ENCODE measurements around the gene KIAA0825. TPM values are rescaled to one million over a fixed set of nuclear protein-coding genes. Genes with fewer than 3 reads are reported as not detected.

KIAA0825 gene
- total RNA-seq, 4 donors from 2014 or later, result 12.5 to 32.6 (median 15.9) TPM

GRCh38 chr5:94505327-94506068 lies 112.9 kb downstream of the KIAA0825 start:
- no peak for DNase-seq
- intact Hi-C loops (cut with DNase I), result no loop called here
- TF ChIP-seq CTCF (IDR thresholded peaks at IDR 0.05) (no peak), POLR2A (IDR thresholded peaks at IDR 0.05) (no peak)
- no peak overlapping the region for H3K4me3 ChIP-seq (replicated peaks in 1 of 3)
- H3K4me1 ChIP-seq, result no peaks in the 10 kb centered on the region
- H3K36me3 ChIP-seq, result no peaks in the 10 kb centered on the region
- 89 to 91% methylated on average over 3 of the region's 3 CpGs for WGBS, 2 donors
- H3K27ac ChIP-seq, result no peak overlapping the region
- no peaks in the 10 kb centered on the region for H3K27me3 ChIP-seq
- no peaks in the 10 kb centered on the region for H3K9me3 ChIP-seq

GRCh38 chr5:94503677-94504076 lies 114.7 kb downstream of the KIAA0825 start:
- TF ChIP-seq CTCF (IDR thresholded peaks at IDR 0.05), result no peak
- TF ChIP-seq POLR2A (IDR thresholded peaks at IDR 0.05), result no peak

GRCh38 chr5:94501365-94501764 lies 117.0 kb downstream of the KIAA0825 start:
- Histone ChIP-seq H3K4me3 (replicated peaks in 1 of 3) (no peak overlapping the region), H3K27me3 (no peaks in the 10 kb centered on the region), H3K36me3 (no peaks in the 10 kb centered on the region), H3K27ac (no peak overlapping the region), H3K4me1 (no peaks in the 10 kb centered on the region), H3K9me3 (no peaks in the 10 kb centered on the region)
- DNase-seq, result no peak
- WGBS, 2 donors, result 77 to 88% methylated on average over 1 of the region's 1 CpG
- TF ChIP-seq CTCF (IDR thresholded peaks at IDR 0.05) (no peak), POLR2A (IDR thresholded peaks at IDR 0.05) (no peak)
- intact Hi-C loops (cut with DNase I), result no loop called here

More at GRCh38 chr5:94503677-94504076, 114.7 kb downstream of the KIAA0825 start:
- Histone ChIP-seq H3K4me3 (replicated peaks in 1 of 3) (no peak overlapping the region), H3K4me1 (no peaks in the 10 kb centered on the region), H3K27me3 (no peaks in the 10 kb centered on the region), H3K27ac (no peak overlapping the region), H3K36me3 (no peaks in the 10 kb centered on the region), H3K9me3 (no peaks in the 10 kb centered on the region)
- intact Hi-C loops (cut with DNase I), result no loop called here
- WGBS, 2 donors, result 93 to 100% methylated on average over 1 of the region's 1 CpG
- DNase-seq, result no peak

- TF ChIP-seq CTCF (IDR thresholded peaks at IDR 0.05) (no peak), POLR2A (IDR thresholded peaks at IDR 0.05) (no peak)
- H3K36me3 ChIP-seq, result no peaks in the 10 kb centered on the region
Observed at GRCh38 chr5:94499806-94500205, 118.6 kb downstream of the KIAA0825 start.

GRCh38 chr5:94498199-94498598 lies 120.2 kb downstream of the KIAA0825 start:
- Histone ChIP-seq H3K9me3 (no peaks in the 10 kb centered on the region), H3K27me3 (no peaks in the 10 kb centered on the region), H3K4me3 (replicated peaks in 1 of 3) (no peak overlapping the region), H3K27ac (no peak overlapping the region), H3K36me3 (no peaks in the 10 kb centered on the region), H3K4me1 (no peaks in the 10 kb centered on the region)
- TF ChIP-seq CTCF (IDR thresholded peaks at IDR 0.05), result no peak
- no peak for TF ChIP-seq POLR2A (IDR thresholded peaks at IDR 0.05)
- intact Hi-C loops (cut with DNase I), result no loop called here
- no peak for DNase-seq

More at GRCh38 chr5:94499806-94500205, 118.6 kb downstream of the KIAA0825 start:
- DNase-seq, result no peak
- Histone ChIP-seq H3K4me3 (replicated peaks in 1 of 3) (no peak overlapping the region), H3K4me1 (no peaks in the 10 kb centered on the region), H3K27ac (no peak overlapping the region), H3K9me3 (no peaks in the 10 kb centered on the region), H3K27me3 (no peaks in the 10 kb centered on the region)
- intact Hi-C loops (cut with DNase I), result no loop called here
- 98% methylated on average over 3 of the region's 3 CpGs for WGBS, 2 donors
